Measurements from ENCODE around the gene IDS. TPM values are rescaled to one million over a fixed set of nuclear protein-coding genes. Genes with fewer than 3 reads are reported as not detected.

Gene IDS
- total and polyA plus RNA-seq, 2 of the 8 experiments (the other 6 are each of a cell fraction or from before 2014, with no cell fraction given) = 19.9 to 20.7 TPM

DNA sequence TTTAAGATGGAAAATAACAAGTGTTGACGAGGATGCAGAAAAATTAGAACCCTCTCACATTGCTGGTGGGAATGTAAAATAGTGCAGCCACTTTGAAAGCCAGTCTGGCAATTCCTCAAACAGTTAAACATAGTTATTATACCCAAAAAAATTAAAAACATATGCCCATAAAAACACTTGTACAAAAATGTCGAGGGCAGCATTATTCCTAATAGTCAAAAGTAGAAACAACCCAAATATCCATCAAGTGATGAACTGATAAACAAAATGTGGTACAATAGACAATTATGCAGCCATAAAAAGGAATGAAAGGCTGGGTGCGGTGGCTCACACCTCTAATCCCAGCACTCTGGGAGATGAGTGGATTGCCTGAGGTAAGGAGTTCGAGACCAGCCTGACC, 6.3 kb downstream of the IDS start:
- Histone ChIP-seq H2BK5ac (ENCODE audit: low read depth, low read length) (no peak overlapping the region), H3K4me3 (ENCODE audit: extremely low read depth in 1 of 4, insufficient read depth in 2 of 4, low read depth in 3 of 4, low read length in 4 of 4) (no peak overlapping the region), H3K4me1 (replicated peaks in 1 of 4; ENCODE audit: control insufficient read depth in 3 of 4, insufficient read depth in 4 of 4, low read length in 3 of 4) (no peaks in the 10 kb centered on the region), H3K23me2 (ENCODE audit: low read depth, low read length) (no peaks in the 10 kb centered on the region), H2AK5ac (ENCODE audit: low read depth, low read length) (no peak overlapping the region), H2BK15ac (ENCODE audit: low read length) (no peak overlapping the region), H3K79me2 (ENCODE audit: control insufficient read depth in 1 of 2, insufficient read depth in 2 of 2, low read length in 2 of 2) (no peaks in the 10 kb centered on the region), H4K8ac (ENCODE audit: extremely low read depth, insufficient read depth, low read length) (no peak overlapping the region), H3K9me3 (ENCODE audit: insufficient read depth in 2 of 2, low read depth in 1 of 2, low read length in 1 of 2) (no peaks in the 10 kb centered on the region), H2AFZ (ENCODE audit: low read length) (no peak overlapping the region), H3K9ac (replicated peaks in 1 of 4; ENCODE audit: extremely low read depth in 1 of 4, low read depth in 3 of 4, low read length in 3 of 4) (no peak overlapping the region), H2BK12ac (ENCODE audit: low read depth, low read length) (no peak overlapping the region), H3K36me3 (ENCODE audit: control insufficient read depth in 2 of 4, insufficient read depth in 4 of 4, low read length in 3 of 4) (peaks cover 0 to 10% (median 2%) of the 10 kb centered on the region in 4 experiments; a peak in 6 of 8 replicates), H3K79me1 (ENCODE audit: low read depth, low read length) (no peaks in the 10 kb centered on the region), H3K27me3 (replicated peaks in 1 of 4; ENCODE audit: control insufficient read depth in 3 of 4, extremely low read depth in 1 of 4, insufficient read depth in 3 of 4, low read length in 3 of 4) (no peaks in the 10 kb centered on the region), H3K4me2 (ENCODE audit: insufficient read depth in 1 of 2, low read depth in 2 of 2, low read length in 2 of 2) (no peak overlapping the region), H2BK20ac (ENCODE audit: low read length) (no peak overlapping the region), H3K27ac (ENCODE audit: low read depth, low read length) (no peak overlapping the region), H3K18ac (ENCODE audit: extremely low read depth, low read length) (no peak overlapping the region), H3K4ac (replicated peaks; ENCODE audit: insufficient read length, low read depth, low read length) (no peak overlapping the region), H3K23ac (ENCODE audit: insufficient read length) (no peak overlapping the region), H2BK120ac (replicated peaks; ENCODE audit: low read depth, low read length) (no peak overlapping the region), H3K56ac (replicated peaks; ENCODE audit: insufficient read length, low read depth, low read length) (no peak overlapping the region), H3K14ac (ENCODE audit: insufficient read length) (no peak overlapping the region), H4K5ac (ENCODE audit: insufficient read length, low read depth, low read length) (no peak overlapping the region), H4K20me1 (replicated peaks in 1 of 2; ENCODE audit: control insufficient read depth in 1 of 2, insufficient read depth in 2 of 2, low read length in 2 of 2) (no peaks in the 10 kb centered on the region), H4K91ac (replicated peaks; ENCODE audit: insufficient read length, low read length) (no peak overlapping the region)
- ChIA-PET POLR2A (ENCODE audit: partially characterized antibody) (no interaction called here), CTCF (ENCODE audit: partially characterized antibody) (no interaction called here)
- TF ChIP-seq SP4 (IDR thresholded peaks at IDR 0.05; ENCODE audit: low read length) = no peak
- no peak for TF ChIP-seq POLR2AphosphoS5 (IDR thresholded peaks at IDR 0.05; ENCODE audit: low read depth, low read length)
- no peak for TF ChIP-seq CHD2 (IDR thresholded peaks at IDR 0.05; ENCODE audit: low read length)
- no peak for FAIRE-seq
- WGBS, 2 experiments (ENCODE audit: extremely low coverage in 1 of 2, insufficient coverage in 1 of 2, insufficient read length in 1 of 2, insufficient replicate concordance in 2 of 2, low coverage in 1 of 2, low lambda C conversion rate in 2 of 2, missing lambda C conversion rate in 1 of 2) = 91% methylated on average over 3 of the region's 4 CpGs; no CpG with 5 or more reads in 1 of the 2 experiments
- no peak for DNase-seq (ENCODE audit: low read depth in 1 of 2, low spot score in 2 of 2)

All from H1 (cell line).